ENCODE data around the gene CCL8. TPM values are rescaled to one million over a fixed set of nuclear protein-coding genes. Genes with fewer than 3 reads are reported as not detected.

Gene CCL8
- total and polyA plus RNA-seq, 4 donors: 0.26 to 7.6 (median 0.72) TPM

DNA sequence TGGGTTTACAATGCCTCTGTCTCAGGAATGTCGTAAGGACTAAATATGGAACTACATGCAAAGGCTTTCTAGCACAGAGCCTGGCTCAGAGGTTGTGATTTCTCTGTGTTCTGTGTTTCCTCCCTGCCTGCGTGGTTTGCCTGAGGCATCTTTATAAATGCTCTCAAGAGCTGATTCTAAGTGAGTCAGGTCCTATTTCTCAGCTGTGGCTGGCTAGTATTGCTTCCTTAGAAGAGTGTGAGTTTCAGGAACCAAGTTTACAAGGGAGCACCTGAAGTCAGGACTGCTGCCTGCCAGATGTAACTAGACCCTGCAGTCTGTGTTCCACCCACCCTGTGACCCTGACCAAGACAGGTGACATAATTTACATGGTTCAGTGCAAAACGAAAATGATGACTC lies 51.8 kb downstream of the CCL8 start:
- no peak for DNase-seq
- TF ChIP-seq, protein P1, sequence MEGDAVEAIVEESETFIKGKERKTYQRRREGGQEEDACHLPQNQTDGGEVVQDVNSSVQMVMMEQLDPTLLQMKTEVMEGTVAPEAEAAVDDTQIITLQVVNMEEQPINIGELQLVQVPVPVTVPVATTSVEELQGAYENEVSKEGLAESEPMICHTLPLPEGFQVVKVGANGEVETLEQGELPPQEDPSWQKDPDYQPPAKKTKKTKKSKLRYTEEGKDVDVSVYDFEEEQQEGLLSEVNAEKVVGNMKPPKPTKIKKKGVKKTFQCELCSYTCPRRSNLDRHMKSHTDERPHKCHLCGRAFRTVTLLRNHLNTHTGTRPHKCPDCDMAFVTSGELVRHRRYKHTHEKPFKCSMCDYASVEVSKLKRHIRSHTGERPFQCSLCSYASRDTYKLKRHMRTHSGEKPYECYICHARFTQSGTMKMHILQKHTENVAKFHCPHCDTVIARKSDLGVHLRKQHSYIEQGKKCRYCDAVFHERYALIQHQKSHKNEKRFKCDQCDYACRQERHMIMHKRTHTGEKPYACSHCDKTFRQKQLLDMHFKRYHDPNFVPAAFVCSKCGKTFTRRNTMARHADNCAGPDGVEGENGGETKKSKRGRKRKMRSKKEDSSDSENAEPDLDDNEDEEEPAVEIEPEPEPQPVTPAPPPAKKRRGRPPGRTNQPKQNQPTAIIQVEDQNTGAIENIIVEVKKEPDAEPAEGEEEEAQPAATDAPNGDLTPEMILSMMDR (IDR thresholded peaks at IDR 0.05; ENCODE audit: control extremely low read depth, extremely low read depth): no peak
- Histone ChIP-seq H3K9ac (ENCODE audit: insufficient read depth in 1 of 2, low read length in 2 of 2) (no peak overlapping the region), H3K9me3 (ENCODE audit: control insufficient read depth in 4 of 4, insufficient read depth in 3 of 4, low read length in 3 of 4) (no peaks in the 10 kb centered on the region), H3K27ac (ENCODE audit: low read depth in 1 of 2, low read length in 1 of 2) (no peak overlapping the region), H3K4me3 (no peak overlapping the region), H3K27me3 (ENCODE audit: control insufficient read depth in 3 of 3, insufficient read depth in 3 of 3, low read length in 2 of 3) (peaks cover 0 to 4% (median 2%) of the 10 kb centered on the region in 3 donors), H3K4me1 (ENCODE audit: control insufficient read depth in 5 of 5, insufficient read depth in 5 of 5, low read length in 5 of 5) (peaks cover 0 to 3% (median 0%) of the 10 kb centered on the region in 5 donors), H3K36me3 (ENCODE audit: control insufficient read depth in 4 of 4, insufficient read depth in 4 of 4, low read length in 4 of 4) (no peaks in the 10 kb centered on the region)
- 44 to 58% methylated on average over 3 of the region's 3 CpGs for WGBS, 2 donors
- ATAC-seq (ENCODE audit: insufficient read depth, low FRiP score): no peak

Other genes starting within 250 kb of the CCL8 start
- gene CCL2, start 64.2 kb upstream of the CCL8 start, total RNA-seq: 10 to 100 TPM; 80.8 to 93.5 TPM
- gene CCL2, start 64.2 kb upstream of the CCL8 start, polyA plus RNA-seq: 1,000 to 10,000 TPM in 1 of 2 donors, 100 to 1,000 TPM in 1; 226 to 1,172 TPM
- gene CCL7, start 49.2 kb upstream of the CCL8 start, total RNA-seq: 1 to 10 TPM in 1 of 2 donors, not detected in 1; 1.0 TPM
- gene CCL7, start 49.2 kb upstream of the CCL8 start, polyA plus RNA-seq: 10 to 100 TPM in 1 of 2 donors, 1 to 10 TPM in 1; 1.0 to 44.9 TPM
- gene CCL11, start 33.7 kb upstream of the CCL8 start, total RNA-seq: under 1 TPM; 0.18 to 0.80 TPM
- 1 to 10 TPM in 1 of 2 donors, under 1 TPM in 1; 0.39 to 3.6 TPM for gene CCL11, start 33.7 kb upstream of the CCL8 start, polyA plus RNA-seq
- gene CCL13, start 37.0 kb downstream of the CCL8 start, total RNA-seq: 1 to 10 TPM; 4.4 to 4.6 TPM
- 1 to 10 TPM; 2.5 to 3.7 TPM for gene CCL13, start 37.0 kb downstream of the CCL8 start, polyA plus RNA-seq
- gene CCL1, start 43.8 kb downstream of the CCL8 start, total RNA-seq: not detected
- under 1 TPM in 1 of 2 donors, not detected in 1; 0.44 TPM for gene CCL1, start 43.8 kb downstream of the CCL8 start, polyA plus RNA-seq

Data from lung (tissue), 12 donors.